WI38 (cell line): Measurements from ENCODE around the gene ATXN2.
"Not testable (repeated sequence)": the region's sequence is repeated elsewhere in the genome, so short reads cannot be mapped to it uniquely, and the experiment has no call there.

Source experiments
- H3K4me3 ChIP-seq: 2 replicates; pipeline ENCODE4 v1.5.1; 2011; ENCODE audit warnings: low read depth, mild to moderate bottlenecking, control low read depth, low read length
- TF ChIP-seq, protein P1 (sequence below): IDR thresholded peaks from 2 replicates; pipeline ENCODE4 v1.5.1; 2012; ENCODE audit warnings: low read depth, mild to moderate bottlenecking, control low read depth, low read length

The ATXN2 gene

DNA sequence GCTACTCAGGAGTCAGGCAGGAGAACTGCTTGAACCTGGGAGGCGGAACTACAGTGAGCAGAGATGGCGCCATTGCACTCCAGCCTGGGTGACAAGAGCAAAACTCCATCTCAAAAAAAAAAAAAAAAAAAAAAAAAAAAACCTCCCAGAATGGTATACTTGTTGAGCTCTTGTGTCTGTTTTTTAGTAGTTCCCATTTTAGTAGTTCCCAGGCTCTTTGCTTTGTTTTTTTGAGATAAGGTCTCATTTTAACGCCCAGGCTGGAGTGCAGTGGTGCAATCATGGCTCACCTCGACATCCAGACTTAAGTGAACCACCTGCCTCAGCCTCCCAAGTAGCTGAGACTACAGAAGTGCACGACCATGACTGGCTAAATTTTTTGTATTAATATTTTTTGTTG lies 13.4 kb downstream of the ATXN2 start:
- TF ChIP-seq, protein P1, sequence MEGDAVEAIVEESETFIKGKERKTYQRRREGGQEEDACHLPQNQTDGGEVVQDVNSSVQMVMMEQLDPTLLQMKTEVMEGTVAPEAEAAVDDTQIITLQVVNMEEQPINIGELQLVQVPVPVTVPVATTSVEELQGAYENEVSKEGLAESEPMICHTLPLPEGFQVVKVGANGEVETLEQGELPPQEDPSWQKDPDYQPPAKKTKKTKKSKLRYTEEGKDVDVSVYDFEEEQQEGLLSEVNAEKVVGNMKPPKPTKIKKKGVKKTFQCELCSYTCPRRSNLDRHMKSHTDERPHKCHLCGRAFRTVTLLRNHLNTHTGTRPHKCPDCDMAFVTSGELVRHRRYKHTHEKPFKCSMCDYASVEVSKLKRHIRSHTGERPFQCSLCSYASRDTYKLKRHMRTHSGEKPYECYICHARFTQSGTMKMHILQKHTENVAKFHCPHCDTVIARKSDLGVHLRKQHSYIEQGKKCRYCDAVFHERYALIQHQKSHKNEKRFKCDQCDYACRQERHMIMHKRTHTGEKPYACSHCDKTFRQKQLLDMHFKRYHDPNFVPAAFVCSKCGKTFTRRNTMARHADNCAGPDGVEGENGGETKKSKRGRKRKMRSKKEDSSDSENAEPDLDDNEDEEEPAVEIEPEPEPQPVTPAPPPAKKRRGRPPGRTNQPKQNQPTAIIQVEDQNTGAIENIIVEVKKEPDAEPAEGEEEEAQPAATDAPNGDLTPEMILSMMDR = no peak

DNA sequence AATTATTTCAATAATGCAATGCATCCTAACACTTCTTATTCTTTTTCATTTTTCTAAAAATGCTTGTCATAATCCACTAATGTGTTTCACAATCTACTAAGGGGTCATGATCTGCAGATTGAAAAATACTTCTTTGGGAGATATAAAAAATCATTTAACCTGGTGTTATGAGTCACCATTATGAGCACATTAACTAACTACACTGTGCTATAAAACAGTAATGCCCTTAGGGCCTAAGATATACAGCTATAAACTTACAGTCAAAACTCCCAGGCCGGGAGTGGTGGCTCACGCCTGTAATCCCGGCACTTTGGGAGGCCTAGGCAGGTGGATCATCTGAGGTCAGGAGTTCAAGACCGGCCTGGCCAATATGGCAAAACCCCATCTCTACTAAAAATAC lies 14.2 kb downstream of the ATXN2 start:
- TF ChIP-seq, protein P1 = no peak
- no peak overlapping the region for H3K4me3 ChIP-seq

More for the DNA sequence above, 13.4 kb downstream of the ATXN2 start:
- H3K4me3 ChIP-seq = no peak overlapping the region

DNA sequence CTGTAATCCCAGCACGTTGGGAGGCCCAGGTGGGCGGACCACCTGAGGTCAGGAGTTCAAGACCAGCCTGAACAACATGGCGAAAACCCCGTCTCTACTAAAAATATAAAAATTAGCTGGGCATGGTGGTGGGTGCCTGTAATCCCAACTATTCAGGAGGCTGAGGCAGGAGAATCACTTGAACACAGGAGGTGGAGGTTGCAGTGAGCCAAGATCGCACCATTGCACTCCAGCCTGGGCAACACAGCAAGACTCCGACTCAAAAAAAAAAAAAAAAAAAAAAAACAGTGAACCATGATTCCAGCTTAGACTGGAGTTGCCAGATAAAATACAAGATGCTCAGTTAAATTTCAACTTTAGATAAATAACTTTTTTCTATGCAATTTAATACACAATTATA lies 15.6 kb downstream of the ATXN2 start:
- H3K4me3 ChIP-seq = not testable (repeated sequence)

DNA sequence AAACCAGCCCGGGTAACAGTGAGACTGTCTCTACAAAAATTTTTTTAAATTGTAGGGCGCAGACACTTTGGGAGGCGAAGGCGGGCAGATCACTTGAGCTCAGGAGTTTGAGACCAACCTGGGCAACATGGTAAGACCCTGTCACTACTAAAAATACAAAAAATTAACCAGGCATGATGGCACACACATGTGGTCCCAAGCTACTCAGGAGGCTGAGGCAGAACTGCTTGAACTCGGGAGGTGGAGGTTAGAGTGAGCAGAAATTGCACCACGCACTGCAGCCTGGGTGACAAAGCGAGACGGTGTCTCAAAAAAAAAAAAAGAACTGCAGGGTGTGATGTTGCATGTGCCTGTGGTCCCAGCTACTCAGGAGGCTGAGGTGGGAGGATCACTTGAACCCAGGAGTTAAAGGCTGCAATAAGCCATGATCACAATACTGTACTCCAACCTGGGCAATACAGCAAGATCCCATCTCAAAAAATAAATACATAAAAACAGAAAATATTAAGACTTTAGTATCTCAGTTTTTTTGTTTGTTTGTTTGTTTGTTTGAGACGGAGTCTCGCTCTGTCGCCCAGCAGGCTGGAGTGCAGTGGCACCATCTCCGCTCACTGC lies 16.9 kb downstream of the ATXN2 start:
- no peak overlapping the region for H3K4me3 ChIP-seq
- TF ChIP-seq, protein P1 = no peak

DNA sequence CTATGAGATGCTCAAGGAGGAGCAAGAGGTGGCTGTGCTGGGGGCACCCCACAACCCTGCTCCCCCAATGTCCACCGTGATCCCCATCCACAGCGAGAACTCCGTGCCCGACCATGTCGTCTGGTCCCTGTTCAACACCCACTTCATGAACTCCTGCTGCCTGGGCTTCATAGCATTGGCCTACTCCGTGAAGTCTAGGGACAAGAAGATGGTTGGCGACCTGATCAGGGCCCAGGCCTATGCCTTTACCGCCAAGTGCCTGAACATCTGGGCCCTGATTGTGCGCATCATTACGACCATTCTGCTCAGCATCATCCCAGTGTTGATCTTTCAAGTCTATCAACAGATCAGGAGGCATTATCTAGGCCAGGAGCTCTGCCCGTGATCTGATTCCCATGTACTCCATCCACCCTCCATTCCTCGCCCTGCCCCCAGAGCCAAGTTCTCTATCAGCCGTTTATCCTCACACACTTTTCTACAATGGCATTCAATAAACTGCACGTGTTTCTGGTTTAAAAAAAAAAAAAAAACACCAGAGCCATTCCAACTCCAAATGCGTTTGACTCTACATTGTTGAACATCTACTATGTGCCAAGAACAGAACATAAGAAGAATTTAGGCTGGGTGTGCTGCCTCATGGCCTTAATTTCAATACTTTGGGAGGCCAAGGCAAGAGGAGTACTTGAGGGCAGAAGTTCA lies 17.5 kb downstream of the ATXN2 start:
- TF ChIP-seq, protein P1 = no peak
- no peak overlapping the region for H3K4me3 ChIP-seq

DNA sequence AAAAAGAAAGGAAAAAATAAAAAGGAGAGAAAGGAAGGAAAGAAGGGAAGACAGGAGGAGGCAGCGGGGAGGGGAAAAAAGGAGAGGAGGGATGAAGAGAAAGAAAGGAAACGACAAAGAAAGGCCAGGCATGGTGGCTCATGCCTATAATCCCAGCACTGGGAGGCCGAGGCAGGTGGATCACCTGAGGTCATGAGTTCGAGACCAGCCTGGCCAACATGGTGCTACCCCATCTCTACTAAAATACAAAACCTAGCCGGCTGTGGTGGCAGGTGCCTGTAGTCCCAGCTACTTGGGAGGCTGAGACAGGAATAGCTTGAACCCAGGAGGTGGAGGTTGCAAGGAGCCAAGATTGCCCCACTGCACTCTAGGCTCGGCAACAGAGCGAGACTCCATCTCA lies 18.4 kb downstream of the ATXN2 start:
- no peak overlapping the region for H3K4me3 ChIP-seq
- TF ChIP-seq, protein P1 = no peak

DNA sequence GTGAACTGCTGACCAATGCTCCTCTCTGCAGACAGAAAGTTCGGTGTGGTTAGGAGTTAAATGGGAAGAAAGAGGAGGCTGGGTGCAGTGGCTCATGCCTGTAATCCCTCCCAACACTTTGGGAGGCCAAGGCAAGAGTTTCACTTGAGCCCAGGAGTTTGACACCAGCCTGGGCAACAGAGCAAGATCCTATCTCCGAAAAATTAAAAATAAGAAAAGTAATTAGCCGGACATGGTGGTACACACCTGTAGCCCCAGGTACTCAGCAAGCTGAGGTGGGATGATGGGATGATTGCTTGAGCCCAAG lies 19.0 kb downstream of the ATXN2 start:
- no peak overlapping the region for H3K4me3 ChIP-seq
- TF ChIP-seq, protein P1 = no peak

DNA sequence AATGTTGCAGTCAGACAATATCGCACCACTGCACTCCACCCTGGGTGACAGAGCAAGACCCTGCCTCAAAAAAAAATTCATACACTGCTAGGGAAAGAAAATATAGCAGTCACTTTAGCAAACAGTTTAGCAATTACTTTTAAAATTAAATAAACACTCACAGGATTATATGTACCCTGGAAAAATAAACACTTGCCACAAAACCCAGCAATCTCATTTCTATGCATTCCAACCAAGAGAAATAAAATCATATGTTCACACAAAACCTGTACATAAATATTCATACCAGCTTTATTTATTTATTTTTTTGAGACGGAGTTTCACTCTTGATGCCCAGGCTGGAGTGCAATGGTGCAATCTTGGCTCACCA lies 20.2 kb downstream of the ATXN2 start:
- TF ChIP-seq, protein P1 = no peak
- no peak overlapping the region for H3K4me3 ChIP-seq
